Liver (tissue), 9 donors: ENCODE results near the gene EPB41L4B. TPM values are rescaled to one million over a fixed set of nuclear protein-coding genes. Genes with fewer than 3 reads are reported as not detected.

Experiments used
- DNase-seq: peaks from one replicate; pipeline ENCODE4 v3.0.0-alpha.2; 2017; ENCODE audit warnings: low spot score
- H3K27ac ChIP-seq, 2 donors: one replicate each; pipeline ENCODE4 v1.7.0; 2013; ENCODE audit warnings: inconsistent platforms in 2 of 2, low read length in 2 of 2, control low read depth in 1 of 2, low read depth in 1 of 2, mild to moderate bottlenecking in 1 of 2
- H3K27me3 ChIP-seq, 4 donors: one replicate each; pipeline versions ENCODE4 v1.6.1 to v1.7.0; 2013; ENCODE audit warnings: low read length in 3 of 4, inconsistent platforms in 1 of 4, mild to moderate bottlenecking in 1 of 4, moderate library complexity in 1 of 4; ENCODE audit not compliant: control insufficient read depth in 4 of 4, insufficient read depth in 4 of 4
- H3K36me3 ChIP-seq, 4 donors: one replicate each; pipeline versions ENCODE4 v1.6.1 to v1.7.0; 2013; ENCODE audit warnings: low read length in 3 of 4, mild to moderate bottlenecking in 3 of 4, low read depth in 1 of 4, moderate library complexity in 1 of 4; ENCODE audit not compliant: control insufficient read depth in 4 of 4, insufficient read depth in 3 of 4
- H3K4me1 ChIP-seq, 4 donors: one replicate each; pipeline versions ENCODE4 v1.6.1 to v1.7.0; 2013; ENCODE audit warnings: low read length in 3 of 4, mild to moderate bottlenecking in 3 of 4, moderate library complexity in 1 of 4; ENCODE audit not compliant: control insufficient read depth in 4 of 4, insufficient read depth in 4 of 4
- H3K4me3 ChIP-seq, 3 donors: one replicate each; pipeline versions ENCODE4 v1.6.1 to v1.7.0; 2013; ENCODE audit warnings: low read length in 3 of 3, control low read depth in 1 of 3, low read depth in 1 of 3, mild to moderate bottlenecking in 1 of 3
- H3K9ac ChIP-seq, 2 donors: one replicate each; pipeline ENCODE4 v1.7.0; 2013; ENCODE audit warnings: low read length in 2 of 2, mild to moderate bottlenecking in 2 of 2, moderate library complexity in 2 of 2, control low read depth in 1 of 2, low read depth in 1 of 2
- H3K9me3 ChIP-seq, 4 donors: one replicate each; pipeline versions ENCODE4 v1.6.1 to v1.7.0; 2013; ENCODE audit warnings: low read length in 3 of 4; ENCODE audit not compliant: control insufficient read depth in 4 of 4
- ATF3 ChIP-seq: IDR thresholded peaks from 2 replicates; pipeline ENCODE4 v1.6.1; 2016; ENCODE audit warnings: antibody characterized with exemption
- CTCF ChIP-seq: fragments of 150-350 bp; IDR thresholded peaks from 2 replicates; pipeline ENCODE4 v1.5.1; 2017; ENCODE audit warnings: improper control_type of control experiment, low read depth, low read length; ENCODE audit not compliant: missing input control
- EGR1 ChIP-seq, 2 donors: IDR thresholded peaks; 2 replicates each; pipeline ENCODE4 v1.6.1; 2016 to 2018; ENCODE audit warnings: antibody characterized with exemption in 2 of 2, low read depth in 2 of 2
- FOXA1 ChIP-seq: IDR thresholded peaks from 2 replicates; pipeline ENCODE4 v1.6.1; 2016; ENCODE audit warnings: antibody characterized with exemption
- FOXA2 ChIP-seq: IDR thresholded peaks from 2 replicates; pipeline ENCODE4 v1.6.1; 2016; ENCODE audit warnings: antibody characterized with exemption
- GABPA ChIP-seq, 2 donors: IDR thresholded peaks in 1 of 2; conservative IDR thresholded peaks in 1 of 2; 2 replicates each; pipeline ENCODE4 v1.6.1; 2016; ENCODE audit warnings: antibody characterized with exemption in 2 of 2, mild to moderate bottlenecking in 1 of 2, moderate library complexity in 1 of 2
- HNF4A ChIP-seq, 2 donors: conservative IDR thresholded peaks; 2 replicates each; pipeline ENCODE4 v1.6.1; 2016; ENCODE audit warnings: antibody characterized with exemption in 2 of 2, mild to moderate bottlenecking in 2 of 2
- HNF4G ChIP-seq: IDR thresholded peaks from 2 replicates; pipeline ENCODE4 v1.6.1; 2016; ENCODE audit warnings: antibody characterized with exemption
- JUND ChIP-seq, 2 donors: IDR thresholded peaks; 2 replicates each; pipeline ENCODE4 v1.6.1; 2016; ENCODE audit warnings: antibody characterized with exemption in 2 of 2
- NR2F2 ChIP-seq: IDR thresholded peaks from 2 replicates; pipeline ENCODE4 v1.6.1; 2016; ENCODE audit warnings: antibody characterized with exemption
- RAD21 ChIP-seq, 2 donors: IDR thresholded peaks; 2 replicates each; pipeline ENCODE4 v1.6.1; 2016; ENCODE audit warnings: antibody characterized with exemption in 2 of 2, mild to moderate bottlenecking in 2 of 2
- RXRA ChIP-seq, 2 donors: IDR thresholded peaks; 2 replicates each; pipeline ENCODE4 v1.6.1; 2017 to 2018; ENCODE audit warnings: antibody characterized with exemption in 2 of 2, mild to moderate bottlenecking in 1 of 2
- SP1 ChIP-seq: IDR thresholded peaks from 2 replicates; pipeline ENCODE4 v1.6.1; 2018; ENCODE audit warnings: antibody characterized with exemption, mild to moderate bottlenecking
- TAF1 ChIP-seq: conservative IDR thresholded peaks from 2 replicates; pipeline ENCODE4 v1.6.1; 2016; ENCODE audit warnings: antibody characterized with exemption, mild to moderate bottlenecking
- YY1 ChIP-seq: IDR thresholded peaks from 2 replicates; pipeline ENCODE4 v1.6.1; 2016; ENCODE audit warnings: antibody characterized with exemption, mild to moderate bottlenecking
- ZBTB33 ChIP-seq: IDR thresholded peaks from 2 replicates; pipeline ENCODE4 v1.6.1; 2016; ENCODE audit warnings: antibody characterized with exemption
- WGBS: extraction: QIAGEN DNeasy Blood & Tissue Kit; methylation state at CpG from one replicate; pipeline ENCODE4 v1.1.7; 2013; 5-methylcytosine and 5-hydroxymethylcytosine counted together
- polyA plus RNA-seq, 2 donors: library from polyadenylated mRNA; stranded (reverse) in 1 of 2; unstranded in 1 of 2; fragments of 200-250 nt in 1 of 2; fragments of >200 nt in 1 of 2; fragmentation: Nextera tagmentation in 1 of 2; extraction: Ambion mirVana in 1 of 2; gene quantifications; one replicate each; pipeline versions ENCODE4 v1.2.1 to v1.2.3, GENCODE V29; 2013 to 2015
- total RNA-seq, 2 donors: library from RNA; depleted of rRNA; stranded (reverse); fragments of >200 nt; gene quantifications; one replicate each; pipeline ENCODE4 v1.2.3, GENCODE V29; 2014
- TF ChIP-seq, protein P1 (sequence below): IDR thresholded peaks from 2 replicates; pipeline ENCODE4 v1.6.1; 2016; ENCODE audit warnings: antibody characterized with exemption, mild to moderate bottlenecking
- TF ChIP-seq, protein P2 (sequence below): IDR thresholded peaks from 2 replicates; pipeline ENCODE4 v1.6.1; 2016; ENCODE audit warnings: antibody characterized with exemption
- donor health status: healthy.
- donor health status: healthy.
- donor health status: healthy.
- donor health status: healthy.
- donor health status: healthy.

The EPB41L4B gene
- total and polyA plus RNA-seq, 4 donors = 9.9 to 42.6 (median 23.9) TPM

GRCh38 chr9:109251080-109251775 is 69.6 kb downstream of the EPB41L4B start:
- peak overlapping the region in 1 of 2 donors; percentile 83 for H3K9ac ChIP-seq
- no peak overlapping the region for H3K4me3 ChIP-seq
- DNase-seq = no peak
- 30% methylated on average over 10 of the region's 10 CpGs for WGBS
- H3K27me3 ChIP-seq = no peaks in the 10 kb centered on the region
- peaks cover 29 to 86% (median 78%) of the 10 kb centered on the region in 4 donors for H3K4me1 ChIP-seq
- TF ChIP-seq FOXA2 (peak; percentile 73), SP1 (peak; percentile 79), YY1 (peak; percentile 82), HNF4G (peak; percentile 32), GABPA (IDR thresholded peaks at IDR 0.05 in 1 of 2, conservative IDR thresholded peaks at IDR 0.05 in 1 of 2) (peak; percentile 9 to 55), HNF4A (conservative IDR thresholded peaks at IDR 0.05) (peak; percentile 73 to 78), EGR1 (IDR thresholded peaks at IDR 0.05; ENCODE audit: low read depth in 2 of 2) (peak in 1 of 2 donors; percentile 34), TAF1 (peak; percentile 22), JUND (IDR thresholded peaks at IDR 0.05) (peak; percentile 25 to 64), RAD21 (IDR thresholded peaks at IDR 0.05) (peak in 1 of 2 donors; percentile 48), CTCF (no peak), NR2F2 (no peak), FOXA1 (peak; percentile 62), RXRA (IDR thresholded peaks at IDR 0.05) (peak; percentile 71 to 90), ATF3 (no peak), ZBTB33 (peak; percentile 23)
- TF ChIP-seq, protein P1, sequence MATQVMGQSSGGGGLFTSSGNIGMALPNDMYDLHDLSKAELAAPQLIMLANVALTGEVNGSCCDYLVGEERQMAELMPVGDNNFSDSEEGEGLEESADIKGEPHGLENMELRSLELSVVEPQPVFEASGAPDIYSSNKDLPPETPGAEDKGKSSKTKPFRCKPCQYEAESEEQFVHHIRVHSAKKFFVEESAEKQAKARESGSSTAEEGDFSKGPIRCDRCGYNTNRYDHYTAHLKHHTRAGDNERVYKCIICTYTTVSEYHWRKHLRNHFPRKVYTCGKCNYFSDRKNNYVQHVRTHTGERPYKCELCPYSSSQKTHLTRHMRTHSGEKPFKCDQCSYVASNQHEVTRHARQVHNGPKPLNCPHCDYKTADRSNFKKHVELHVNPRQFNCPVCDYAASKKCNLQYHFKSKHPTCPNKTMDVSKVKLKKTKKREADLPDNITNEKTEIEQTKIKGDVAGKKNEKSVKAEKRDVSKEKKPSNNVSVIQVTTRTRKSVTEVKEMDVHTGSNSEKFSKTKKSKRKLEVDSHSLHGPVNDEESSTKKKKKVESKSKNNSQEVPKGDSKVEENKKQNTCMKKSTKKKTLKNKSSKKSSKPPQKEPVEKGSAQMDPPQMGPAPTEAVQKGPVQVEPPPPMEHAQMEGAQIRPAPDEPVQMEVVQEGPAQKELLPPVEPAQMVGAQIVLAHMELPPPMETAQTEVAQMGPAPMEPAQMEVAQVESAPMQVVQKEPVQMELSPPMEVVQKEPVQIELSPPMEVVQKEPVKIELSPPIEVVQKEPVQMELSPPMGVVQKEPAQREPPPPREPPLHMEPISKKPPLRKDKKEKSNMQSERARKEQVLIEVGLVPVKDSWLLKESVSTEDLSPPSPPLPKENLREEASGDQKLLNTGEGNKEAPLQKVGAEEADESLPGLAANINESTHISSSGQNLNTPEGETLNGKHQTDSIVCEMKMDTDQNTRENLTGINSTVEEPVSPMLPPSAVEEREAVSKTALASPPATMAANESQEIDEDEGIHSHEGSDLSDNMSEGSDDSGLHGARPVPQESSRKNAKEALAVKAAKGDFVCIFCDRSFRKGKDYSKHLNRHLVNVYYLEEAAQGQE = peak; percentile 66
- TF ChIP-seq, protein P2, sequence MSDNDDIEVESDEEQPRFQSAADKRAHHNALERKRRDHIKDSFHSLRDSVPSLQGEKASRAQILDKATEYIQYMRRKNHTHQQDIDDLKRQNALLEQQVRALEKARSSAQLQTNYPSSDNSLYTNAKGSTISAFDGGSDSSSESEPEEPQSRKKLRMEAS = peak; percentile 81
- H3K27ac ChIP-seq = peak overlapping the region; percentile 93
- H3K36me3 ChIP-seq = no peaks in the 10 kb centered on the region
- no peaks in the 10 kb centered on the region for H3K9me3 ChIP-seq
